GM19025 (cell line): Measurements from ENCODE around the gene NRIP2.

Source experiments
- ATAC-seq: cut with Tn5 transposase; IDR thresholded peaks from one replicate; pipeline ENCODE4 v1.9.1; 2021; ENCODE audit warnings: mild to moderate bottlenecking, low read depth, moderate library complexity; ENCODE audit not compliant: unreplicated experiment

Gene NRIP2

GRCh38 chr12:2783936-2784600 lies 50.8 kb downstream of the NRIP2 start:
- ATAC-seq, result no peak

- ATAC-seq, result no peak
These were observed 55.6 kb downstream of the NRIP2 start for GRCh38 chr12:2779281-2779680.

DNA sequence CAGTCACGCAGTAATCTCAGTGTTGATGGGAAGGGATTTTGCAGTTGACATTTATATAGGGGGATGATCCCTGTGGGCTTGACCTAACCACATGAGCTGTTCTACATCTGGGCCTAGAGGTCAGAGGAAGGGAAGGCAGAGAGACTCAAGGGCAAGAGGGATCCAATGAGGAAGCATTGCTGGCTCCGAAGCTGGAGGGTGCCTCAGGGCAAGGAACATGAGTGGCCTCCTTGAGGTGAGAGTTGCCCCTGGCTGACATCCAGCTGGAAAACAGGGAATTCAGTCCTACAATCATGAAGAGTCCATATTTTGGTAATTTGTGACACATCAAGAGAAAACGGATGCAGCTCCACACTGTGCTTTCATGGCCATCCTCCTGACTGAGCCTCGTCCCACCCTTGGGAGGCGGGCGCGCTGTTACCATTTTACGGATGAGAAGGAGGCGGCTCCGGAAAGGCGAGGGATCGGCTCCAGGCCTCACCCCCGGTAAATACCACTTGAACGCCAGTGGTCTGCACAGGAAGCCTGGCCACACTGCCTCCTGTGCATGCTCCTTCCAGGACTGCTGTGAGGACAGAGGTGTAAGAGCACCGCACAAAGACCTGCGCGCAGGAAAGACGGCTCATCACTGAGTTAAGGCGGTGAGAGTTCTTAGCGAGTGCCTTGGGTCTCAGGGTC lies 58.6 kb downstream of the NRIP2 start:
- ATAC-seq, result no peak

DNA sequence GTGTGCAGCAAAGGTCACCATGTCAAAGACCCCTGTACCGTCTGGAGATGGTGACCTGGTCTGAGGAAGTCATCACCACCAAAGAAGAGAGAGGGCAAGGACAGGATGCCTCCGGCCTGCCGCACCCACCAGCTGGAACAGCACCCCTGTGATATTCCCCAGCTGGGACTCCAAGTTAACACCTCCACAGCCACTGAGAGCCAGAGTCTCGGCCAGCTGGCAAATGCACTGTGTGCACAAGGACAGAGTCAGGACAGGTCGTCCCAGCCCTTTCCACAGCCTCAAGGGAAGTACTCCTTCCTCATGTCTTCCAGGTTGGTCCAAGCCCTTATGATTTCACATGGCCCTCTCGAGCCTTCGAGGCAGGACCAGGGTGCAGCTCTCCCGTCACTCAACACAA lies 59.4 kb downstream of the NRIP2 start:
- no peak for ATAC-seq
